ENCODE measurements around the gene TMEM207.

GRCh38 chr3:190485830-190486532 is 36.3 kb upstream of the TMEM207 start:
- TF ChIP-seq EZH2 (IDR thresholded peaks at IDR 0.05) (no peak), POLR2AphosphoS5 (IDR thresholded peaks at IDR 0.05; ENCODE audit: borderline replicate concordance, low read depth, low read length) (peak; percentile 42; the same call in 1 of the 2 replicates), FOXP2 (optimal IDR thresholded peaks at IDR 0.05; ENCODE audit: control extremely low read depth, extremely low read length, insufficient read depth) (no peak)

Measured in SK-N-MC (cell line).